CD14-positive monocyte (primary cell): ENCODE data around the gene HEPACAM. TPM values are rescaled to one million over a fixed set of nuclear protein-coding genes. Genes with fewer than 3 reads are reported as not detected.

Experiments
- DNase-seq, 3 donors: peaks; one replicate each; pipeline ENCODE4 v3.0.0-alpha.2; 2011 to 2022
- H2AFZ ChIP-seq: 2 replicates; pipeline ENCODE4 v1.6.0; 2012; ENCODE audit warnings: mild to moderate bottlenecking, low read depth, low read length, inconsistent platforms; ENCODE audit not compliant: insufficient read depth, poor library complexity, severe bottlenecking
- H3K27ac ChIP-seq, 2 donors: 1 replicate in 1 of 2; 2 replicates in 1 of 2; pipeline ENCODE4 v1.5.1; 2012 to 2013; ENCODE audit warnings: low read length in 2 of 2, control low read depth in 1 of 2, inconsistent platforms in 1 of 2, low read depth in 1 of 2, mild to moderate bottlenecking in 1 of 2
- H3K27me3 ChIP-seq, 2 donors: one replicate each; pipeline versions ENCODE4 v1.6.0 to v1.6.1; 2011 to 2013; ENCODE audit warnings: low read length in 2 of 2; ENCODE audit not compliant: control insufficient read depth in 2 of 2, insufficient read depth in 2 of 2
- H3K36me3 ChIP-seq, 2 donors: replicated peaks in 1 of 2; 1 replicate in 1 of 2; 2 replicates in 1 of 2; pipeline versions ENCODE4 v1.5.1 to v1.6.1; 2012 to 2013; ENCODE audit warnings: low read length in 2 of 2, control low read depth in 1 of 2, inconsistent platforms in 1 of 2, mild to moderate bottlenecking in 1 of 2; ENCODE audit not compliant: insufficient read depth in 2 of 2, control insufficient read depth in 1 of 2
- H3K4me1 ChIP-seq, 2 donors: 1 replicate in 1 of 2; 2 replicates in 1 of 2; pipeline versions ENCODE4 v1.5.1 to v1.6.1; 2012 to 2013; ENCODE audit warnings: low read length in 2 of 2, control low read depth in 1 of 2, inconsistent platforms in 1 of 2, mild to moderate bottlenecking in 1 of 2, moderate library complexity in 1 of 2; ENCODE audit not compliant: insufficient read depth in 2 of 2, control insufficient read depth in 1 of 2
- H3K4me2 ChIP-seq: replicated peaks from 2 replicates; pipeline ENCODE3; 2012; ENCODE audit warnings: low read length, moderate library complexity, mild to moderate bottlenecking; ENCODE audit not compliant: poor library complexity, severe bottlenecking; ENCODE audit errors: extremely low read depth
- H3K4me3 ChIP-seq, 3 experiments: fragments of 200-600 bp in 1 of 3; sonication (generic) in 1 of 3; replicated peaks in 1 of 3; 1 replicate in 2 of 3; 2 replicates in 1 of 3; pipeline ENCODE4 v1.5.1; 2011 to 2013; ENCODE audit warnings: low read length in 3 of 3, mild to moderate bottlenecking in 3 of 3, control low read depth in 2 of 3, low read depth in 2 of 3, inconsistent platforms in 1 of 3, moderate library complexity in 1 of 3
- H3K79me2 ChIP-seq: 2 replicates; pipeline ENCODE4 v1.6.0; 2012; ENCODE audit warnings: mild to moderate bottlenecking, control low read depth, inconsistent platforms, low read length, moderate library complexity; ENCODE audit not compliant: insufficient read depth
- H3K9ac ChIP-seq: 2 replicates; pipeline ENCODE4 v1.6.0; 2017; ENCODE audit warnings: low read length, mild to moderate bottlenecking; ENCODE audit not compliant: insufficient read depth, poor library complexity, severe bottlenecking
- H3K9me3 ChIP-seq, 2 donors: replicated peaks in 1 of 2; 1 replicate in 1 of 2; 2 replicates in 1 of 2; pipeline versions ENCODE4 v1.5.1 to v1.6.1; 2012 to 2013; ENCODE audit warnings: low read length in 2 of 2, control low read depth in 1 of 2; ENCODE audit not compliant: control insufficient read depth in 1 of 2, insufficient read depth in 1 of 2
- H4K20me1 ChIP-seq: 2 replicates; pipeline ENCODE4 v1.6.0; 2012; ENCODE audit warnings: mild to moderate bottlenecking, low read length, control low read depth, moderate library complexity; ENCODE audit not compliant: insufficient read depth
- H3K27ac Mint-ChIP-seq, 7 donors: one replicate each; pipeline ENCODE4 v1.8.0; 2020; ENCODE audit warnings: mild to moderate bottlenecking in 7 of 7, mixed read lengths in 7 of 7, moderate library complexity in 6 of 7, inconsistent platforms in 2 of 7
- H3K27me3 Mint-ChIP-seq, 3 donors: one replicate each; pipeline ENCODE4 v1.8.0; 2021 to 2022; ENCODE audit warnings: low read depth in 3 of 3, mild to moderate bottlenecking in 3 of 3, mixed read lengths in 3 of 3, moderate library complexity in 3 of 3, inconsistent platforms in 1 of 3
- H3K36me3 Mint-ChIP-seq, 2 donors: one replicate each; pipeline ENCODE4 v1.8.0; 2020; ENCODE audit warnings: mixed read lengths in 2 of 2, inconsistent platforms in 1 of 2, mild to moderate bottlenecking in 1 of 2
- H3K4me1 Mint-ChIP-seq: one replicate; pipeline ENCODE4 v1.8.0; 2020; ENCODE audit warnings: mild to moderate bottlenecking, mixed read lengths
- H3K4me3 Mint-ChIP-seq, 2 donors: one replicate each; pipeline ENCODE4 v1.8.0; 2020; ENCODE audit warnings: mild to moderate bottlenecking in 2 of 2, mixed read lengths in 2 of 2, moderate library complexity in 1 of 2
- H3K9me3 Mint-ChIP-seq, 7 donors: one replicate each; pipeline ENCODE4 v1.8.0; 2020 to 2022; ENCODE audit warnings: mixed read lengths in 7 of 7, mild to moderate bottlenecking in 6 of 7, moderate library complexity in 6 of 7, inconsistent platforms in 2 of 7
- CTCF ChIP-seq: fragments of 200-600 bp; IDR thresholded peaks from one replicate; pipeline ENCODE4 v1.8.0; 2022; ENCODE audit warnings: antibody characterized with exemption, mild to moderate bottlenecking
- WGBS: methylation state at CpG from one replicate; pipeline ENCODE4 v1.1.5; 2013; ENCODE audit warnings: missing lambda C conversion rate; ENCODE audit not compliant: insufficient coverage; 5-methylcytosine and 5-hydroxymethylcytosine counted together
- intact Hi-C, 2 donors: fragments of 100-400 bp; cut with micrococcal nuclease; formaldehyde crosslinking; loops; one replicate each; pipeline versions ENCODE4 v1.15.0 to v1.15.1; 2023
- polyA plus RNA-seq, 3 donors: library from polyadenylated mRNA; depleted of rRNA in 1 of 3; unstranded in 2 of 3; stranded (reverse) in 1 of 3; fragments of 300-500 nt in 2 of 3; fragments of >200 nt in 1 of 3; fragmentation: Illumina TruSeq in 2 of 3; gene quantifications; 1 replicate in 2 of 3; 2 replicates in 1 of 3; pipeline ENCODE4 v1.2.3, GENCODE V29; 2012 to 2021

The HEPACAM gene
- polyA plus RNA-seq, 3 donors: not detected

- H3K4me3 ChIP-seq: no peak overlapping the region
- 95% methylated on average over 14 of the region's 14 CpGs for WGBS
These were observed 42.0 kb downstream of the HEPACAM start for GRCh38 chr11:124893781-124894401.

GRCh38 chr11:124892750-124893454, 42.9 kb downstream of the HEPACAM start:
- DNase-seq: no peak
- TF ChIP-seq CTCF: no peak
- Histone ChIP-seq H3K36me3 (no peaks in the 10 kb centered on the region), H4K20me1 (no peaks in the 10 kb centered on the region), H3K9me3 (no peaks in the 10 kb centered on the region), H3K79me2 (no peaks in the 10 kb centered on the region), H3K4me2 (no peak overlapping the region), H3K4me1 (peaks cover 18 to 19% of the 10 kb centered on the region in 2 donors), H3K27me3 (no peaks in the 10 kb centered on the region), H2AFZ (peak overlapping the region; percentile 51), H3K9ac (no peak overlapping the region), H3K27ac (no peak overlapping the region), H3K4me3 (no peak overlapping the region)
- no peaks in the 10 kb centered on the region for H3K36me3 Mint-ChIP-seq
- H3K27me3 Mint-ChIP-seq: peaks cover 1 to 3% (median 2%) of the 10 kb centered on the region in 3 donors
- intact Hi-C loops: no loop called here
- peaks cover 27% of the 10 kb centered on the region for H3K4me1 Mint-ChIP-seq
- H3K9me3 Mint-ChIP-seq: no peaks in the 10 kb centered on the region
- peak overlapping the region in 2 of 7 donors; percentile 36 to 75 for H3K27ac Mint-ChIP-seq
- 57% methylated on average over 9 of the region's 9 CpGs for WGBS
- peak overlapping the region in 1 of 2 donors; percentile 63 for H3K4me3 Mint-ChIP-seq

More at GRCh38 chr11:124893781-124894401, 42.0 kb downstream of the HEPACAM start:
- no peaks in the 10 kb centered on the region for H3K9me3 ChIP-seq
- no peak overlapping the region for H3K27ac ChIP-seq
- peaks cover 24 to 26% of the 10 kb centered on the region in 2 donors for H3K4me1 ChIP-seq
- Mint-ChIP-seq H3K4me1 (peaks cover 35% of the 10 kb centered on the region), H3K27ac (no peak overlapping the region), H3K4me3 (no peak overlapping the region), H3K9me3 (no peaks in the 10 kb centered on the region), H3K27me3 (peaks cover 2 to 4% (median 3%) of the 10 kb centered on the region in 3 donors), H3K36me3 (no peaks in the 10 kb centered on the region)
- no peaks in the 10 kb centered on the region for H3K36me3 ChIP-seq
- H4K20me1 ChIP-seq: no peaks in the 10 kb centered on the region
- H3K27me3 ChIP-seq: no peaks in the 10 kb centered on the region
- no peak overlapping the region for H3K4me2 ChIP-seq
- no peak for TF ChIP-seq CTCF
- intact Hi-C loops: no loop called here
- no peaks in the 10 kb centered on the region for H3K79me2 ChIP-seq
- no peak overlapping the region for H2AFZ ChIP-seq
- no peak for DNase-seq
- no peak overlapping the region for H3K9ac ChIP-seq
